ENCODE results near the gene ITGB4.

ITGB4 gene

DNA sequence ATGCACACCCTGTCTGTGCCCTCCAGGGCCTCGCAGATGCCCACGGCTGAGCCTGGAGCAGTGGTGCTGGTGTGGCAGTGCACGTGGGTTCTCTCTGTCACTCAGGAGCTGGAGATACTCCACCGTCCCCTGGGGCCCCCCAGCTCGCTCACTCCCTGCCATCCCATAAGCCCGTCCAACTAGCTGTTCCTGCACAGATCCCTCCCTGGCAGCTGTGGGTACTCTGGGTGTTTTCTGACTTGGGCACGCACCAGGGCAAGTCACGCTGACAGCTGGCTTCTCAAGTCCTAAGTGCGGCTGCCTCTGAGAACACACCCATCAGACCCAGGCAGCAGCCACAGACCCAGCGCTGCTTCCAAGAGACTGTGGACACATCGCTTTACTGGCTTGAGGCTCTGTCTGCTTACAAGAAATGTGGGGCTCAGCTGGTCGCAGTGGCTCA is 25.4 kb upstream of the ITGB4 start:
- no peak for DNase-seq (ENCODE audit: extremely low read depth in 1 of 2, low read depth in 1 of 2)

DNA sequence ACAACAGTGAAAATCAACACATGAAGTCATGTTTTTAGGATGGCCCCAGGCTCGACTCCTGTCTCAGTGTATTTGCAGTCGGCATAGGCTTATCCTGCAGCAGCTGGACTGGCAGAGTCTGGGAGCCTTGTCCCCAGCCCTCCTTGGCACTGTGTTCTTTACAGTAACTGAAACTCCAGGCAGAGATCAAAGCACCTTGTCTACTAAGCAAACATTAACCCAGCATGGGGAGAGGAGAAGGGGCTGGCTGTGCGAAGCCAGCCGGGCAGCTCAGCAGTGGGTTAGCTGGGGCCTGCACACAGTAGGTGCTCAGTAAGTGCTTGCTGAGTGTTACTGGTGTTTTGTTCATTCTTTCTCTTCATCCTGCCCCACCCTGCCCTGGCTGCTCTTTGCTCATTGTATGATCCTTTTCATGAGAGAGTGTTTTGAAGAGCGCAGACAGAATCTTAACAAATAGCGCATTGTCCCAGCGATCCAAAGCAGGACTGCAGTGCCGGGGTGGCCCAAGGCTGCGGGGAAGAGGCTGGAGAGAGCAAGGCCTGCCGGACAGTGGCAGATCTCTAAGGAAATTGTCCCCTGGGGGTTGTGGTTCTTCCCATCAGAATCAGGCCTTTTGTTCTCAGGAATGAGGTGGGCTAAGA is 23.5 kb upstream of the ITGB4 start:
- DNase-seq (ENCODE audit: extremely low read depth in 1 of 2, low read depth in 1 of 2), result no peak

DNA sequence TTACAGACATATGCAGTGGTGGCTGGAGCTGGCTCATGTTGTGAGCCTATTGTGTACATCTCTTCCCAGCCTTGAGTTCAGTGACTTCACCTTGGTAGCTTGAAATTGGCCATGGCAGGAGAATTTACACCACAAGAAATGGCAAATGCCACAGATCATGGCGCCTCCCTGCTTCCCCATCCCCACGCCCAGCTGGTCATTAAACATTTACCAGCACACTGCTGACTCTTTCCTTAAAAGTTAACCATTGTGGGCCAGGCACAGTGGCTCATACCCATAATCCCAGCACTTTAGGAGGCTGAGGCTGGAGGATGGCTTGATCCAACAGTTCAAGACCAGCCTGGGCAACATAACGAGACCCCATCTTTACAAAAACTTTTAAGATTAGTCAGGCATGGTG is 22.6 kb upstream of the ITGB4 start:
- no peak for DNase-seq (ENCODE audit: extremely low read depth in 1 of 2, low read depth in 1 of 2)

DNA sequence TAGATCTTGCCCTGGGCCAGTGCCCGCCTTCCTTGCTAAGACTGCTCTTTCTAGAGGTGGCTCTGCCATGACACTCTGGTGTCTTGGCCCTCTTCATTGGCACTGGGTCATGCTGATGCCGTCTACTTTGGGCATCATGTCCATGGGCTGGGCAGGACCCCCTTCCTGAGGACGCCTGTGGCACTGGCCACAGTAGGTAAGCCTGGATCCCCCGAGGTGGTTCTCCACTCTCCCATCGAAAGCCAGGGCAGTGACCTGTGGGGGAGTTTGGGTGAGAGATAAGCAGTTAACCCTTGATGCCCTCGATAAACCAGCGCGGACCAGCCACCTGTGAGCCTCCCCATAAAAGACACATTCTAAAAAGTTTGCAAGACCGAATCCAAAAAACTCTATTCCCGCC is 20.0 kb upstream of the ITGB4 start:
- DNase-seq (ENCODE audit: extremely low read depth in 1 of 2, low read depth in 1 of 2), result no peak

DNA sequence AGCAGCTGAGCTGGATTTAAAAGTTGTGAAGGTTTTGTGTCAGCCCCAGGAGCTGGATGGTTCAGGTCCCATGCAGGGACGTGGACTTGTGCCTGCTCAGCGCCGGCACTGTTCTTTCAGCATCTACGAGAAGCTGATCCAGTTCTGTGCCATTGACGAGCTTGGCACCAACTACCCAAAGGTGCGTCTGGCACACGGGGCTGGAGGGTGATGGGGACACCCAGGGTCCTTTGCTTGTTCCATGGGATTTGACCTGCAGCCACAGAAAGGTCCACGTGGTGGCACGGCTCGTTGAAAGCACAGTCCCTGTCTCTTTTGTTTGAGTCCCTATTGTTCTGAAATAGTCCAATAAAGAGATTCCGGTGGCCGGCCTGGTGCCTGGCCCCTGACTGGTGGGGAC is 18.1 kb upstream of the ITGB4 start:
- no peak for DNase-seq (ENCODE audit: extremely low read depth in 1 of 2, low read depth in 1 of 2)

DNA sequence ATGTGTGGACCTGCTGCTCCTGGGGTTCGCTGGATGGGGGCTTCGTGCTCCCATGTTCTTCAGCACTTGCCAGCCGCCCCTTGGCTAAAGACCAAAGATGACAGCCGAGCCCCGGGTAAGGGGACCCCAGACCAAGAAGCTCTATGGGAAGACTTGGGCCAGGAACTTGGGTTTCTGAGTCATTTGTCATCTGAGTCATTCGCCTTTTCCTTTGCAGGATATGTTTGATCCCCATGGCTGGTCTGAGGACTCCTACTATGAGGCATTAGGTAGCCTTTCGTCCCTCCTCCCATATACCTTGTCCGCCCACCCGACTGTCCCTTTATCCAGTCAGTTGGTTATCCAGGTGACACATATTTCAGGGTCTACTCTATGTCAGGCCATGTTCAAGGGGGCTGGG is 17.7 kb upstream of the ITGB4 start:
- no peak for DNase-seq (ENCODE audit: extremely low read depth in 1 of 2, low read depth in 1 of 2)

DNA sequence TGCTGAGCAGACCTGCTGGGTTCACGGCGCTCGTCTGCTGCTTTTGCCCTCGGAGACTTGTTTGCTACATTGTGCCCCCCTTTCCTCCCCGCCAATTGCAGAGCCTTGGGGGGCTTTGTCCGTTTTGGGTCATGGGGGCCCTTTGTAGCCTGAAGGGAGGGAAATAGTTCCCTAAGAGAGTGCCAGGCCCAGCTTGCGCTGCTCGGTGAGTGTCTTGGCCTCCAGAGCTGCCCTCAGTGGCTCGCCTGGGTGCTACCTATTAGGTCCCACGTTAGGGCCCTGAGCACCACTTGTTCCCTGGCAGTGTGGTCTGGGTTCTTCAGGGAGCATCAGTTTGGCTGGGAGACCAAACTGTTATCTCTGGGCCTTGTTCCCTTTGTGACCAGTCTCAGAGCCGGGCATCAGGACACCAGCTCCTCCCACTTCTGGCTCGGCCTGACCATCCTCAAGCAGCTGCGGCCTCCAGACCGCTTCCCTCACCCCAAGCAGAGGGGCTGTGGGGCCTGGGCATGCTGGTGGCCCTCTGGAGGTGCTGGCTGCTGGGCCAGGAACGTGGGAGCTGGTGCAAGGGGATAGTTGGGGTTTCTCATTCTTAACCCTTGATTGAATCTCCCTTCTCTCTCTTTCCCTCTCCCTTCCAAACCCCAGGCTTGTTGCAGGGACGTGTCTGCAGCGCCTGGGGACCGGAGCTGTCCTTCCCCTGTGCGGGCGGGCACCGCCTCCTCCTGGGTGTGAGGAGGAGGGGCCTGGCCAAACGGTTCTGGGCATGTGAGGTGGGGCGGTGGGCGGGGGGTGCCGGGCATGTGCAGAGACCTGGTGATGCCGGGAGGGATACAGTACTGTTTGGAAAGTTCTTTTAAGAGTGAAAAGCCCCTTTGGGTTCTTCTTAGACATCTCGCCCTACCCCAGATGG is 16.0 kb upstream of the ITGB4 start:
- no peak for DNase-seq (ENCODE audit: extremely low read depth in 1 of 2, low read depth in 1 of 2)

DNA sequence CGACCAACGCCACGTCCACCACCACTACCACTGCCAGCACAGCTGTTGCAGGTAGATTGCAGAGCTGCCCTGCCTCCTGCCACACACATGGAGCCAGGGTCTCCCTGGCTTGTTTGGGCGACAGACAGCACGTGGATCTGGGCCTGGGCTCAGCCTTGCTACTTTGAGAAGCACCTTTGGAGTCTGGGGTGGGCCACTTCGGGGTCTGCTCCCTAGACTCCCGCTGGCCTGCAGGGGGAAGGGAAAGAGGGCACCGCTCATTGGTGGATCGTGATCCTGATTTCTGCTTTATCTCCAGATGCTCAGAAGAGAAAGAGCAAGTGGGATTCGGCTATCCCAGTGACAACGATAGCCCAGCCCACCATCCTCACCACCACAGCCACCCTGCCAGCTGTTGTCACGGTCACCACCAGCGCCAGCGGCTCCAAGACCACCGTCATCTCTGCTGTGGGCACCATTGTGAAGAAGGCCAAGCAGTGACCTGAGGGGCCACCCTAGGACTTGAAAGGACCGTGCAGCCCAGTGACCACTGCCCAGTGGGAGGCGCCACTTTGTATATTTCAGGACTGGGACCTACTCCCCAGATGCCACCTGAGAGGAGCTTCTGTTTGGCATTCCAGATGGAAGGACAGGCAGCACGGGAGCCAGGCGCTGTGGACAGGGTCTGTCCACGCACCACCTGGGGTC is 15.1 kb upstream of the ITGB4 start:
- no peak for DNase-seq (ENCODE audit: extremely low read depth in 1 of 2, low read depth in 1 of 2)

DNA sequence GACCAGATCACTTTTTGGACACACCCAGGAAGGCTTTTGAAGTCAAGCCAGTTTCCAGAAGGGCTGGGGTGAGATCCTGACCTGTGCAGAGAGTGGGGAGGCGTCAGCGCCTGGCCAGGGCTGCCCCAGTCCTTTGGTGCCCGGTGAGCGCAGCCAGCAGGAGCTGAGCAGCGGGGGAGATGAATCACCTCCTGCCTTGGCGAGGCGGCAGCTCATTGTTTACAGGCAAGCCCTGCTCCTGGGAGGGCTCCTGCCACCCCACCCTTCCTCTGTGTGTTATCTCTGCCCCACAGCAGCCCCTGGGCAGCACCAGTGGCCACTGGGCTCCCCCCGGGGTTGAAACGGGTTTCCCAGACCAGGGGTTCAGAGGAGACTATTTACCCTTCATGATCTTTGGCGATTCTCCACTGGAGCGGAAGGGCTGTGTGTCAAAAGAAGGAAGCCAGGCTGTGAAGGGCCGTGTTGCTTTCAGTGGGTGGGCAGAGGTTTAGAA is 14.1 kb upstream of the ITGB4 start:
- DNase-seq (ENCODE audit: extremely low read depth in 1 of 2, low read depth in 1 of 2), result no peak

DNA sequence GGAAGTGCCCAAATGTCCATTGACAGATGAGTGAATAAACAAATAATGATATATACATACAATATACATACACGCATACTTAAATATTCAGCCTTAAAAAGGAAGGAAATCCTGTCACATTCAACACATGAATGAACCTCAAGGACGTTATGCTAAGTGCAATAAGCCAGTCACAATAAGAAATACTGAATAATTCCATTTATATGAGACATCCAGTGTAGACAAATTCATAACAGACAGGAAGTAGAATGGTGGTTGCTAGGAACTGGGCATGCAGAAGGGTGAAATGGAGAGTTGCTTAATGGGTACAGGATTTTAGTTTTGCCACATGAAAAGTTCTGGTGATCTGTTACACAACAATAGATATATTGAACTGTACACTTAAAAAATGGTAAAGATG is 8.8 kb upstream of the ITGB4 start:
- DNase-seq (ENCODE audit: extremely low read depth in 1 of 2, low read depth in 1 of 2), result no peak

DNA sequence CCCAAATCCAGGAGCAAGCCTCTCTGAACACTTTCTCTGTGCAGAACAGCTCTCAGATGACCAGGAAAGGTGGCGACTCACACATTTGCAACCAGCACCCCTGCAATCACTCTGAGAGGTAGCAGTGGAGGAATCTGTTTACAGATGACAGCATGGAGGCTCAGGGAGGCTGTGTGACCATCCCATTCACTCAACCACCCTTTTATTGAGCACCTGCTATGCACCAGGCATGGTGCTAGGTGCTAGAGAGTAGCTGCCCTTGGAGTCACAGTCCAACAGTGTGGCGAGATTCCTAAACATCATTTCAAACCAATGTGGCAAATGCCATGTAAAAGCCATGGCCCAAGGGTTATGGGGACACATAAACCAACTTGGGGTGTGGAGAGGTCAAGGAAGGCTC is 1.5 kb upstream of the ITGB4 start:
- no peak for DNase-seq (ENCODE audit: extremely low read depth in 1 of 2, low read depth in 1 of 2)

DNA sequence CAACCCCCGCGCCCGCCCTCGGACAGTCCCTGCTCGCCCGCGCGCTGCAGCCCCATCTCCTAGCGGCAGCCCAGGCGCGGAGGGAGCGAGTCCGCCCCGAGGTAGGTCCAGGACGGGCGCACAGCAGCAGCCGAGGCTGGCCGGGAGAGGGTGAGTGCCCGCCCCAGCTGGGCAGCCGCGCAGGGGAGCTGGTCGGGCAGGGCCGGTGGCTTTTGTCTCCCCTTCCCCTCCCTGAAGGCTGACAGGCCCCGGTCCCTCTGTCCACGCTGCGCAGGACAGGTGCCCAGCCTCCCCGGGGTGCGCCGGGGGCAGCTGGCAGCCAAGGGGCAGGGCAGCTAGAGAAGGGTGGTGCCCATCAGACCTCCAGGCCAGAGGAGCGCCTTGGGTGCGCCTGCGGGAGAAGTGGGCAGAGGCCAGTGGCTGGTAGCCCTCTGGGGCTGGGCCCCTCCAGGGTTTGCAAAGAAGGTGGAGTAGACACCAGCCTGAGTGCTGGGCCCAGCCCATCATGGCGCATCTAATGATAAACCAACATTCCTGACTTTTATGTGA is 278 bp downstream of the ITGB4 start:
- no peak for DNase-seq (ENCODE audit: extremely low read depth in 1 of 2, low read depth in 1 of 2)

DNA sequence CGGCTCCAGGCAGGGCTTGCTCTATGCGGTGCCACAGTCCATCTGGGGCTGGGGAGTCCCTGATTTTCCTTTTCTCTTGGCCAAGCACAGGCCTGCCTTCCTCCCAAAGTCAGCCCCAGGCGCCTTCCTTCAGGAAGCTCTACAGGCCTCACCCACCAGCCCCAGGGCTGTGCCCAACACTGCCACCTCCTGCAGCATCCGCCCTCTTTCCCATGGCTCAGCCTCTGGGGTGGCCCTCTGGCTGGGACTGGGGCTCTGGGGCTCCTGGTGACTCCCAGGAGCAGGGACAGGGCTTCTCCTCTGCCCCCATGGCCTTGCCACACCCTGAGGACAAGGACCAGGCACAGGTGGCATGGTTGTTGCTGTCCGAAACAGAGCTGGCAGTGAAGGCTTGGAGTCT is 817 bp downstream of the ITGB4 start:
- DNase-seq (ENCODE audit: extremely low read depth in 1 of 2, low read depth in 1 of 2), result no peak

DNA sequence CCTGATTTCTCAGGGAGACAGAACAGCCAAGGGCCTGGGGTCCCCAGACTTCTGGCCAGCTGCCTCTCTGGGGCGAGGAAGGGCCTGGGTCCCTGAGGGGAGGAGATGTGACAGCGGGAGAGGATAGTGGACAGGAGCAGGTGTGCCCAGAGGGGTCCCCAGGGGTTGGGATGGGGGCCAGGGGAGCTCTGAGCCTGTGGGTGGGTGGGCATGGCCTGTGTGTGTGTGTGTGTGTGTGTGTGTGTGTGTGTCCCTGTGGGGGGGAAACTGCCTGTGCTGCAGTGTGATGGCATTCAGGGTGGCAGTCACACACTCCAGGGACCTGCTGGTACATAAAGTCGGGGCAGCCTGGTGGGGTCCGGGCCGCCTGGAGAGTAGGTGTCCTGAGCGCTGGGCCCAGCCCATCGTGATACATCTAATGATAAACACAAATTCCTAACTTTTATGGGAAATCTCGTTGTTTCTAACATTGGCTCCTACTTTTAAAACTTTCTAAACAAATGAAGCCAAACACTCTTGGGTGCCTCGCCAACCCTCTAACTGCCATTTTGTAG is 1.4 kb downstream of the ITGB4 start:
- DNase-seq (ENCODE audit: extremely low read depth in 1 of 2, low read depth in 1 of 2), result no peak

DNA sequence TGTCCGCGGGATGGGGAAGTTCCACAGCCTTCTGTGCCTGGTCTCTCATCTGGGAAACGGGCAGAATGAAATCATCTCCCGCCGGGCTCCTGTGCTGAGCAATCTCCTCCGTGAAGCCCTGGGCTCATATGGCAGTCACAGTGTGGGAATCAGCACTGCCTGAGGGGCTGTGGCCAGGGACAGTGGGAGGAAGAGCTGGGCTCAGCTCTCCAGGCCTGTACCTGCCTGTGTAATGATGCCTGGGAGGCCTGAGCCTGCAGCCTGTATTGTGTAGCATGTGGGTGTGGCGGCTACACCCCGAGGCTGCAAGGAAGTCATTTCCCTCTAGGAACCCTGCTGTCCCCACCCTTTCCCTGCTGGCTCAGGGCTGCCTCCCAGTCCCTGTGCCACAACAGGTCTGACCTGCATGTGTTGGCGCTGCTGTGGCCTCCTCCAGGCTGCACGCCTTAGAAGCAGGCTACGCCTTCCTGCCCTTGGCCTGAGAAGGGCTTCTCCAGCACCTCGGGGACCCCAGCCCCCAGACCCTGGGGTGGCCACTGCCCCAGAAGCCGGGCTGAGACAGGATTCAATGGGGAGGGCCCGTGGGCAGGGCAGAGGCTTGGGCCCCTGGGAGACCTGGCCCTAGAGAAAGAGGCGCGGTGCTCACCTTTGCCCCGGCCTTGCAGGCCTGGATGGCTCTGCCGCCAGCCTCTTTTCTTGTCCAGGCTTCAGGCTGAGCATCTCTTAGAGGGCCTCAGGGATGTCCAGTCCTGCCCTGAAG is 2.1 kb downstream of the ITGB4 start:
- DNase-seq (ENCODE audit: extremely low read depth in 1 of 2, low read depth in 1 of 2), result no peak

DNA sequence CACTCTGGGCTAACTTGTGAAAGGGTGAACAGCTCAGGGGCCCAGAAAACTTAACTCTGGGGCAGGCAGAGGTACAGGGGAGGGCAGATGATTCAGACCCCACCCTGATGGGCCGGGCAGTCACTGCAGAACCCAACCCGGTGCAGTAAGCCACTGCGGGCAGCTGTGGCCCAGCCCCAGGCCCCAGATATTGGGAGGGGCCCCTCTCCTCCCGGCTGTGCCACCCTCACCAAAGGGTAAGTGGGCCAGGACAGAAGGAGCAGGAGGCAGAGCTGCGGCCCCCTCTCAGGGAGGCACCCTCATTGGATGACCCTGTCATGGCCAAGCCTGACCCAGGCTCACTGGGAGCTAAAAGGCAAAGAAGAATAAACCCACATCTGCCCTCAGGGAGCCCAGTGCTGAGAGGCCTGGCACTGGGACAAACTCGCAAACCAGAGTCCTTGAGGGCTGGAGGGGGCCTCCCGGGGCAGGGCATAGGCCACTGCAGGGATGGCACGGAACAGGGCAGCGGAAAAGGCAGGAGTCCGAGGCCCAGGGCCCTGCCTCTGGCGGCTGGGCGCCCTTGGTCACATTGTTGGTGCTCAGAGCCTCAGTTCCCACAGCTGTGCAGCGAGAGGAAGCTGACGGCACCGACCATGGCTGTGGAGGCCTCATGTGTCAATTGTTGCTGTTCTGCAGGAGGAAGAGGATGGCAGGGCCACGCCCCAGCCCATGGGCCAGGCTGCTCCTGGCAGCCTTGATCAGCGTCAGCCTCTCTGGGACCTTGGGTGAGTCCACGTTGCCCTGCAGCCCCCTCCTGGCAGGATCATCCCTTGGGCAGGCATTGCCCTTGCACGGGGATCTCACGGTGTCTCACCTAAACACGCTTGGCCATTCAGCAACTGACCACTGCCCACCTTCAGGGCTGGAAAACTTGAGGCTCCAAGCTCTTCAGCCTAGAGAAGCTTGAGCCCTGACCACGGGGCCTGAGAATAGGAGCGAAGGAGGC is 3.1 kb downstream of the ITGB4 start:
- DNase-seq (ENCODE audit: extremely low read depth in 1 of 2, low read depth in 1 of 2), result no peak

DNA sequence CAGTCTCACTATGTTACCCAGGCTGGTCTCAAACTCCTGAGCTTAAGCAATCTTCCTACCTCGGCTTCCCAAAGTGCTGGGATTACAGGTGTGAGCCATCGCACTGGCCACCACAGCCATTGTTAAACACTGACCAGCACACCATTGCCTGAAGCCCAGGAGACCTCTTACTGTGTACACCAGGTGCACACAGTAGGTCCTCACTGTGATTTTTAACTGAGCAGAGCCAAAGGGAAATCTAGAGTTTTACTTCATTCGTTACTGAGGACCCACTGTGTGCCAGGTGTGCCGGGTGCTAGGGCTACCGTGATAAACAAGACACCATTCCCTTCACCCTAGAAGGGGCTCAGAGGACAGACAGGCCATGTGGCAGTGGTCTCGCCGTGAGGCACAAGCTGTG is 4.2 kb downstream of the ITGB4 start:
- no peak for DNase-seq (ENCODE audit: extremely low read depth in 1 of 2, low read depth in 1 of 2)

DNA sequence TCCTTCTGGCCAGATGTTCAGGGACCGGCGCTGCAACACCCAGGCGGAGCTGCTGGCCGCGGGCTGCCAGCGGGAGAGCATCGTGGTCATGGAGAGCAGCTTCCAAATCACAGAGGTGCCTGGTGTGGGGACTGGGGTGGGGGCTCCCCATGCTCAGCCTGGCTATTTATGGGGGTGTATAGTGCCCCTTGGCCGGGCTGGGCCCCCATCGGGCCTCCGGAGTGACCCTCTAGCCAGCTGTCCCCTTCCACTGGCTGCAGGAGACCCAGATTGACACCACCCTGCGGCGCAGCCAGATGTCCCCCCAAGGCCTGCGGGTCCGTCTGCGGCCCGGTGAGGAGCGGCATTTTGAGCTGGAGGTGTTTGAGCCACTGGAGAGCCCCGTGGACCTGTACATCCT is 6.1 kb downstream of the ITGB4 start:
- DNase-seq (ENCODE audit: extremely low read depth in 1 of 2, low read depth in 1 of 2), result no peak

DNA sequence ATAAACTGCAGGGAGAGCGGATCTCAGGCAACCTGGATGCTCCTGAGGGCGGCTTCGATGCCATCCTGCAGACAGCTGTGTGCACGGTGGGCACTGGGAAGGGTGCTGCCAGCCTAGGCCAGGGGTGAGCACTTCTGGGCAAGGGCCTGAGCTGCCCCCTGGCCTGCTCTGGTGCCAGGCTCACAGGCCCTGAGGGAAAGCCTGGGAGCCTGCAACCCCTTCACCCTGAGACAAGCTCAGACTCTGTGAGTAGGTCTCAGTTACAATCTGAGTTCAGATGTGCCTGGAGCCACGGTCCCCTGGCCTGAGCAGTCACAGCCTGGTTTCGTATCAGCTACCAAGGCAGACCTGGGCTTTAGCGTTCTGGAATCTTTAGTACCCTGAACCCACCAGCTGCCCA is 8.1 kb downstream of the ITGB4 start:
- DNase-seq (ENCODE audit: extremely low read depth in 1 of 2, low read depth in 1 of 2), result no peak
